ENCODE results near the gene DNAH17.

Gene DNAH17

GRCh38 chr17:78573955-78574354, 3.2 kb downstream of the DNAH17 start:
- DNase-seq: no peak

GRCh38 chr17:78572239-78573205, 4.7 kb downstream of the DNAH17 start:
- no peak for DNase-seq

GRCh38 chr17:78571329-78571728, 5.9 kb downstream of the DNAH17 start:
- no peak for DNase-seq

- DNase-seq: peak; percentile 59
These were observed 8.6 kb downstream of the DNAH17 start for GRCh38 chr17:78568494-78569115.

GRCh38 chr17:78567991-78568390, 9.2 kb downstream of the DNAH17 start:
- peak; percentile 43 for DNase-seq

GRCh38 chr17:78566947-78567346, 10.2 kb downstream of the DNAH17 start:
- no peak for DNase-seq

GRCh38 chr17:78563189-78564145, 13.7 kb downstream of the DNAH17 start:
- DNase-seq: peak; percentile 56

GRCh38 chr17:78562734-78563133, 14.5 kb downstream of the DNAH17 start:
- DNase-seq: no peak

- DNase-seq: no peak
These were observed 16.0 kb downstream of the DNAH17 start for GRCh38 chr17:78561166-78561565.

- DNase-seq: no peak
These were observed 16.5 kb downstream of the DNAH17 start for GRCh38 chr17:78560731-78561130.

GRCh38 chr17:78559749-78560368, 17.3 kb downstream of the DNAH17 start:
- no peak for DNase-seq

GRCh38 chr17:78558989-78559388, 18.2 kb downstream of the DNAH17 start:
- DNase-seq: peak; percentile 52

- peak; percentile 56 for DNase-seq
These were observed 18.9 kb downstream of the DNAH17 start for GRCh38 chr17:78558181-78558850.

- DNase-seq: peak; percentile 45
These were observed 19.6 kb downstream of the DNAH17 start for GRCh38 chr17:78557598-78558039.

- no peak for DNase-seq
These were observed 20.4 kb downstream of the DNAH17 start for GRCh38 chr17:78556812-78557211.

GRCh38 chr17:78555746-78556401, 21.3 kb downstream of the DNAH17 start:
- no peak for DNase-seq

- no peak for DNase-seq
These were observed 26.7 kb downstream of the DNAH17 start for GRCh38 chr17:78550464-78550863.

- DNase-seq: no peak
These were observed 28.5 kb downstream of the DNAH17 start for GRCh38 chr17:78548725-78549124.

- no peak for DNase-seq
These were observed 30.2 kb downstream of the DNAH17 start for GRCh38 chr17:78547035-78547434.

- DNase-seq: no peak
These were observed 30.7 kb downstream of the DNAH17 start for GRCh38 chr17:78546476-78546875.
